Activated B cell treated with CpG ODN at 0.5 μM for 24 hours (primary cell): ENCODE data around the gene ANKFY1. TPM values are rescaled to one million over a fixed set of nuclear protein-coding genes. Genes with fewer than 3 reads are reported as not detected.
"Not testable (repeated sequence)": the region's sequence is repeated elsewhere in the genome, so short reads cannot be mapped to it uniquely, and the experiment has no call there.

Source experiments
- ATAC-seq: fragments of 200-7000 bp; cut with Tn5 transposase; one replicate; pipeline ENCODE4 v1.10.0; 2021; ENCODE audit warnings: low read depth, mild to moderate bottlenecking, moderate library complexity
- CTCF ChIA-PET: fragments of 350-600 bp; sonication (Branson Sonifier 250); formaldehyde crosslinking; loops from one replicate; lab custom pipeline; 2021; ENCODE audit warnings: antibody characterized with exemption; lab: Charles Lee
- POLR2A ChIA-PET: fragments of 350-600 bp; sonication (Branson Sonifier 250); formaldehyde crosslinking; loops from one replicate; lab custom pipeline; 2021; ENCODE audit warnings: antibody characterized with exemption; lab: Charles Lee
- DNase-seq: peaks from one replicate; pipeline ENCODE4 v3.0.0; 2022
- H3K27ac Mint-ChIP-seq: one replicate; pipeline ENCODE4 v1.8.0; 2020; ENCODE audit warnings: mixed read lengths
- H3K27me3 Mint-ChIP-seq: one replicate; pipeline ENCODE4 v1.8.0; 2021; ENCODE audit warnings: mixed read lengths
- H3K36me3 Mint-ChIP-seq: one replicate; pipeline ENCODE4 v1.8.0; 2021; ENCODE audit warnings: low read depth, mixed read lengths
- H3K4me1 Mint-ChIP-seq: one replicate; pipeline ENCODE4 v1.8.0; 2021; ENCODE audit warnings: mixed read lengths
- H3K4me3 Mint-ChIP-seq: one replicate; pipeline ENCODE4 v1.8.0; 2020; ENCODE audit warnings: mild to moderate bottlenecking, mixed read lengths
- H3K9me3 Mint-ChIP-seq: one replicate; pipeline ENCODE4 v1.8.0; 2020; ENCODE audit warnings: mixed read lengths
- CTCF ChIP-seq: fragments of 200-600 bp; IDR thresholded peaks from one replicate; pipeline ENCODE4 v1.8.0; 2022; ENCODE audit warnings: antibody characterized with exemption, mild to moderate bottlenecking
- intact Hi-C: fragments of 100-400 bp; cut with micrococcal nuclease; formaldehyde crosslinking; loops from one replicate; pipeline ENCODE4 v1.15.1; 2024
- total RNA-seq: library from RNA; stranded (reverse); gene quantifications from 2 replicates; pipeline ENCODE4 v1.2.3, GENCODE V29; 2022

The ANKFY1 gene
- total RNA-seq, 1 donor from 2014 or later, result 50.2 TPM

- H3K27ac Mint-ChIP-seq, result peak overlapping the region; percentile 99
- DNase-seq (peak; percentile 84), ATAC-seq (peak; percentile 70)
- H3K9me3 Mint-ChIP-seq, result no peaks in the 10 kb centered on the region
- no peak for TF ChIP-seq CTCF
- H3K4me3 Mint-ChIP-seq, result peak overlapping the region; percentile 98
- peaks cover 37% of the 10 kb centered on the region for H3K4me1 Mint-ChIP-seq
- CTCF ChIA-PET, result interaction anchor here (1.0 kb wide), 1 partner anchor 19 kb away, joined by 3 read pairs; no protein-coding TSS in a partner anchor
- intact Hi-C loops, result loop anchor here (1.0 to 5.0 kb wide), 10 partner anchors 119 to 1274 kb away; partner anchors contain the start of genes ANKFY1, ATP2A3, CTNS and MINK1
- H3K36me3 Mint-ChIP-seq, result peaks cover 19% of the 10 kb centered on the region
- POLR2A ChIA-PET, result interaction anchor here (0.5 to 2.6 kb wide), 56 partner anchors 9 to 1661 kb away, joined by 3 to 46 read pairs (median 4); partner anchors contain the start of genes ANKFY1, ATP2A3, CTNS and INCA1
- no peaks in the 10 kb centered on the region for H3K27me3 Mint-ChIP-seq
These were observed 120.0 kb downstream of the ANKFY1 start for GRCh38 chr17:4143563-4144421.

GRCh38 chr17:4142107-4142900 lies 121.5 kb downstream of the ANKFY1 start:
- Mint-ChIP-seq H3K4me3 (peak overlapping the region; percentile 98), H3K4me1 (peaks cover 43% of the 10 kb centered on the region), H3K36me3 (peaks cover 23% of the 10 kb centered on the region), H3K27me3 (no peaks in the 10 kb centered on the region), H3K27ac (peak overlapping the region; percentile 82), H3K9me3 (no peaks in the 10 kb centered on the region)
- ATAC-seq (peak; percentile 0), DNase-seq (no peak)
- intact Hi-C loops, result loop anchor here (2.0 to 5.0 kb wide), 6 partner anchors 120 to 1275 kb away; partner anchors contain the start of genes ANKFY1, ATP2A3, NUP88 and RABEP1
- ChIA-PET POLR2A (interaction anchor here (0.6 to 2.6 kb wide), 25 partner anchors 7 to 1802 kb away, joined by 3 to 46 read pairs (median 6); partner anchors contain the start of genes ANKFY1, CTNS, MYBBP1A and NCBP3), CTCF (no interaction called here)
- TF ChIP-seq CTCF, result no peak

- POLR2A ChIA-PET, result no interaction called here
- Mint-ChIP-seq H3K9me3 (no peaks in the 10 kb centered on the region), H3K4me3 (no peak overlapping the region), H3K4me1 (peaks cover 47% of the 10 kb centered on the region), H3K27ac (no peak overlapping the region), H3K27me3 (no peaks in the 10 kb centered on the region), H3K36me3 (peaks cover 26% of the 10 kb centered on the region)
- no peak for DNase-seq
- no peak for ATAC-seq
- CTCF ChIA-PET, result no interaction called here
- no peak for TF ChIP-seq CTCF
- intact Hi-C loops, result loop anchor here (5.0 kb wide), 5 partner anchors 122 to 1277 kb away; partner anchors contain the start of genes ANKFY1, NUP88, RABEP1 and RNF167
These were observed 123.7 kb downstream of the ANKFY1 start for GRCh38 chr17:4140125-4140524.

GRCh38 chr17:4138906-4139526 lies 124.8 kb downstream of the ANKFY1 start:
- H3K4me1 Mint-ChIP-seq, result peaks cover 47% of the 10 kb centered on the region
- intact Hi-C loops, CTCF ChIA-PET: not testable (repeated sequence)

GRCh38 chr17:4136373-4136772 lies 127.4 kb downstream of the ANKFY1 start:
- H3K27ac Mint-ChIP-seq, result no peak overlapping the region
- no peaks in the 10 kb centered on the region for H3K9me3 Mint-ChIP-seq
- POLR2A ChIA-PET, result interaction anchor here (0.7 kb wide), 1 partner anchor 220 kb away, joined by 7 read pairs; no protein-coding TSS in a partner anchor

More at GRCh38 chr17:4138906-4139526, 124.8 kb downstream of the ANKFY1 start:
- peaks cover 26% of the 10 kb centered on the region for H3K36me3 Mint-ChIP-seq
- POLR2A ChIA-PET, H3K4me3 Mint-ChIP-seq, H3K9me3 Mint-ChIP-seq, DNase-seq, H3K27ac Mint-ChIP-seq, H3K27me3 Mint-ChIP-seq, ATAC-seq: not testable (repeated sequence)

More at GRCh38 chr17:4136373-4136772, 127.4 kb downstream of the ANKFY1 start:
- ATAC-seq (no peak), DNase-seq (no peak)
- CTCF ChIA-PET, result no interaction called here
- H3K4me1 Mint-ChIP-seq, result peaks cover 42% of the 10 kb centered on the region
- no peaks in the 10 kb centered on the region for H3K27me3 Mint-ChIP-seq
- TF ChIP-seq CTCF, result no peak
- H3K4me3 Mint-ChIP-seq, result no peak overlapping the region
- intact Hi-C loops, result no loop called here
- H3K36me3 Mint-ChIP-seq, result peaks cover 22% of the 10 kb centered on the region
